Measurements from ENCODE around the gene KCNJ6. TPM values are rescaled to one million over a fixed set of nuclear protein-coding genes. Genes with fewer than 3 reads are reported as not detected.

The KCNJ6 gene
- total RNA-seq, 2 donors from 2014 or later, result not detected

- H3K27me3 ChIP-seq, result no peaks in the 10 kb centered on the region
- H3K27ac ChIP-seq, result no peak overlapping the region
- H3K9me3 ChIP-seq, result no peaks in the 10 kb centered on the region
- no peaks in the 10 kb centered on the region for H3K4me1 ChIP-seq
- DNase-seq (ENCODE audit: low spot score), result no peak
- no peak overlapping the region for H3K4me3 ChIP-seq
- TF ChIP-seq, protein P1, sequence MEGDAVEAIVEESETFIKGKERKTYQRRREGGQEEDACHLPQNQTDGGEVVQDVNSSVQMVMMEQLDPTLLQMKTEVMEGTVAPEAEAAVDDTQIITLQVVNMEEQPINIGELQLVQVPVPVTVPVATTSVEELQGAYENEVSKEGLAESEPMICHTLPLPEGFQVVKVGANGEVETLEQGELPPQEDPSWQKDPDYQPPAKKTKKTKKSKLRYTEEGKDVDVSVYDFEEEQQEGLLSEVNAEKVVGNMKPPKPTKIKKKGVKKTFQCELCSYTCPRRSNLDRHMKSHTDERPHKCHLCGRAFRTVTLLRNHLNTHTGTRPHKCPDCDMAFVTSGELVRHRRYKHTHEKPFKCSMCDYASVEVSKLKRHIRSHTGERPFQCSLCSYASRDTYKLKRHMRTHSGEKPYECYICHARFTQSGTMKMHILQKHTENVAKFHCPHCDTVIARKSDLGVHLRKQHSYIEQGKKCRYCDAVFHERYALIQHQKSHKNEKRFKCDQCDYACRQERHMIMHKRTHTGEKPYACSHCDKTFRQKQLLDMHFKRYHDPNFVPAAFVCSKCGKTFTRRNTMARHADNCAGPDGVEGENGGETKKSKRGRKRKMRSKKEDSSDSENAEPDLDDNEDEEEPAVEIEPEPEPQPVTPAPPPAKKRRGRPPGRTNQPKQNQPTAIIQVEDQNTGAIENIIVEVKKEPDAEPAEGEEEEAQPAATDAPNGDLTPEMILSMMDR (IDR thresholded peaks at IDR 0.05), result no peak
- H3K36me3 ChIP-seq, result no peaks in the 10 kb centered on the region
These were observed 227.2 kb downstream of the KCNJ6 start for GRCh38 chr21:37688952-37689659.

- no peaks in the 10 kb centered on the region for H3K4me1 ChIP-seq
- no peaks in the 10 kb centered on the region for H3K27me3 ChIP-seq
- DNase-seq (ENCODE audit: low spot score), result no peak
- no peak overlapping the region for H3K4me3 ChIP-seq
- H3K27ac ChIP-seq, result no peak overlapping the region
- TF ChIP-seq, protein P1 (IDR thresholded peaks at IDR 0.05), result no peak
- H3K9me3 ChIP-seq, result no peaks in the 10 kb centered on the region
- no peaks in the 10 kb centered on the region for H3K36me3 ChIP-seq
These were observed 229.1 kb downstream of the KCNJ6 start for GRCh38 chr21:37686991-37687810.

- H3K36me3 ChIP-seq, result no peaks in the 10 kb centered on the region
- no peak for DNase-seq (ENCODE audit: low spot score)
- H3K9me3 ChIP-seq, result no peaks in the 10 kb centered on the region
- no peak overlapping the region for H3K4me3 ChIP-seq
- no peaks in the 10 kb centered on the region for H3K4me1 ChIP-seq
- no peaks in the 10 kb centered on the region for H3K27me3 ChIP-seq
- TF ChIP-seq, protein P1 (IDR thresholded peaks at IDR 0.05), result no peak
- H3K27ac ChIP-seq, result no peak overlapping the region
These were observed 231.7 kb downstream of the KCNJ6 start for GRCh38 chr21:37684547-37684946.

DNA sequence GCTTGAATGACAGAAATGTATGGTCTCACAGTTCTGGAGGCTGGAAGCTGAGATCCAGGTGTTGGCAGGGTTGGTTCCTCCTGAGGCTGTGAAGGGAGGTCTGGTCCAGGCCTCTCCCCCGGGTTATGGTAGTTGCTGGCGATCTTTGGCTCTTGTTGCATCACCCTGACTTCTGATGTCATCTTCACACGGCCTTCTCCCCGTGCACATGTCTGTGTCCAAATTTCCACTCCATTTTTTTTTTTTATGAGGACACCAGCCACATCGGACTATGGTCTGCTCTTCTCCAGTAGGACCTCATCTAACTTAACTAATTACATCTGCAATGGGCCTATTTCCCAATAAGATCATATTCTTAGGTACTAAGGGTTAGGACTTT, 232.2 kb downstream of the KCNJ6 start:
- Histone ChIP-seq H3K4me3 (no peak overlapping the region), H3K9me3 (peaks cover 0 to 1% of the 10 kb centered on the region in 2 donors), H3K36me3 (no peaks in the 10 kb centered on the region), H3K27ac (no peak overlapping the region), H3K27me3 (no peaks in the 10 kb centered on the region), H3K4me1 (no peaks in the 10 kb centered on the region)
- no peak for DNase-seq (ENCODE audit: low spot score)
- TF ChIP-seq, protein P1 (IDR thresholded peaks at IDR 0.05), result no peak

DNA sequence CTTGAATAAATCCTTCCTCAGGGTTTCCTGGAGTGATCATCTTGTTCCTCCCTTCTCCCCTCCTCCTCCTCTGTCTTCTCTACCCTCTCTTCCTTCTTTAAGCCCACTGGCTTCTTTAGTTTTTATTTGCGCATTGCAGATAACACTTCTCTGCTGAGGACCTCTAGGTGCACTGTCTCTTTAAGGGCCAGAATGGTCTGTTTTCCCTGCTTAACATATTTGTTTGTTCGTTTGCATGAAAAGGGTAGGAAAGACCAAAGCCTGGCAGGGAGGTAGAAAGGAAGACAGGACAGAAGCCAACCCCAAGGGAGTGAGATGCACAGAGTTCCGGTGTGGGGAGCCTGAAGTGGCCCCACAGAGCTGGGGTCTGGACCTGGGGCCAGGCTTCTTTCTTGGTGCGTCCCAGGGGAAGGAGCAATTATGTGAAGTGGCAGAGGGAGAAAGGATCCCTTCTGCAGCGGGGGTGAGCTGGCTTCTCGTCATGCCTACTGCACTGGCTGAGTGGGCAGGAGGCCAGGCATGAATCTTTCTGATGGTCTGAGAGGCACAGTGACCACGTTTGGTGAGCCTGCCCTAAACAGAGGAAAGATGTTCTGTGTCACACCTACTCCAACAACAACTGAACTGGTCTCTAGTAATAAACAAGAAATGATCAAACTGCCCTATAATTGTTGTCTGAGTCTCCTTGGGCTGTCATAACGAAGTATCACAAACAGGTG, 232.7 kb downstream of the KCNJ6 start:
- Histone ChIP-seq H3K4me1 (no peaks in the 10 kb centered on the region), H3K4me3 (no peak overlapping the region), H3K9me3 (peaks cover 0 to 5% of the 10 kb centered on the region in 2 donors), H3K36me3 (no peaks in the 10 kb centered on the region), H3K27me3 (no peaks in the 10 kb centered on the region), H3K27ac (no peak overlapping the region)
- TF ChIP-seq, protein P1 (IDR thresholded peaks at IDR 0.05), result no peak
- no peak for DNase-seq (ENCODE audit: low spot score)

All from right atrium auricular region (tissue), 2 donors.